Endothelial cell (in vitro differentiated cells): ENCODE measurements around the gene EIF2D. TPM values are rescaled to one million over a fixed set of nuclear protein-coding genes. Genes with fewer than 3 reads are reported as not detected.
A peak's percentile ranks its signal among the peaks of the same experiment; 100 is the strongest.
"Not testable (repeated sequence)": the region's sequence is repeated elsewhere in the genome, so short reads cannot be mapped to it uniquely, and the experiment has no call there.

ENCODE experiments used
- DNase-seq: peaks from one replicate; pipeline ENCODE4 v3.0.0; 2021; ENCODE audit warnings: low spot score
- H3K27ac Mint-ChIP-seq: one replicate; pipeline ENCODE4 v1.8.0; 2021; ENCODE audit warnings: mixed read lengths, inconsistent platforms; ENCODE audit not compliant: unreplicated experiment
- H3K27me3 Mint-ChIP-seq: one replicate; pipeline ENCODE4 v1.8.0; 2021; ENCODE audit warnings: mild to moderate bottlenecking, moderate library complexity, mixed read lengths, inconsistent platforms; ENCODE audit not compliant: unreplicated experiment
- H3K36me3 Mint-ChIP-seq: one replicate; pipeline ENCODE4 v1.8.0; 2021; ENCODE audit warnings: mild to moderate bottlenecking, low read depth, mixed read lengths, inconsistent platforms; ENCODE audit not compliant: unreplicated experiment
- H3K4me1 Mint-ChIP-seq: one replicate; pipeline ENCODE4 v1.8.0; 2021; ENCODE audit warnings: mild to moderate bottlenecking, mixed read lengths, inconsistent platforms; ENCODE audit not compliant: unreplicated experiment
- H3K4me3 Mint-ChIP-seq: one replicate; pipeline ENCODE4 v1.8.0; 2021; ENCODE audit warnings: mild to moderate bottlenecking, mixed read lengths, inconsistent platforms; ENCODE audit not compliant: unreplicated experiment
- H3K9me3 Mint-ChIP-seq: one replicate; pipeline ENCODE4 v1.8.0; 2021; ENCODE audit warnings: mixed read lengths, inconsistent platforms; ENCODE audit not compliant: unreplicated experiment
- CTCF ChIP-seq: fragments of 200-600 bp; sonication (generic); IDR thresholded peaks from one replicate; pipeline ENCODE4 v1.5.0; 2021; ENCODE audit warnings: antibody characterized with exemption; ENCODE audit not compliant: unreplicated experiment
- total RNA-seq: library from RNA; stranded (reverse); fragmentation: NEBNext Ultra II Directional; extraction: Animal tissue kit (Norgen Biotek cat#: 25700); gene quantifications from one replicate; pipeline ENCODE4 v1.2.1, GENCODE V29; 2021; ENCODE audit not compliant: unreplicated experiment

The EIF2D gene
- total RNA-seq, 1 donor from 2014 or later: 32.7 TPM

GRCh38 chr1:206633708-206634121, 21.4 kb upstream of the EIF2D start:
- DNase-seq: no peak
- no peak overlapping the region for H3K4me3 Mint-ChIP-seq
- H3K4me1 Mint-ChIP-seq: peaks cover 13% of the 10 kb centered on the region

GRCh38 chr1:206631085-206631509, 18.8 kb upstream of the EIF2D start:
- no peak overlapping the region for H3K27ac Mint-ChIP-seq
- H3K36me3 Mint-ChIP-seq: no peaks in the 10 kb centered on the region
- no peak overlapping the region for H3K4me3 Mint-ChIP-seq
- H3K4me1 Mint-ChIP-seq: peaks cover 13% of the 10 kb centered on the region
- H3K27me3 Mint-ChIP-seq: peaks cover 6% of the 10 kb centered on the region
- peak; percentile 27 for TF ChIP-seq CTCF
- H3K9me3 Mint-ChIP-seq: no peaks in the 10 kb centered on the region
- DNase-seq: peak; percentile 58

More at GRCh38 chr1:206633708-206634121, 21.4 kb upstream of the EIF2D start:
- Mint-ChIP-seq H3K9me3 (no peaks in the 10 kb centered on the region), H3K27me3 (peaks cover 7% of the 10 kb centered on the region), H3K27ac (peak overlapping the region; percentile 49), H3K36me3 (no peaks in the 10 kb centered on the region)
- TF ChIP-seq CTCF: no peak

GRCh38 chr1:206628916-206629315, 16.7 kb upstream of the EIF2D start:
- H3K36me3 Mint-ChIP-seq: no peaks in the 10 kb centered on the region
- peaks cover 2% of the 10 kb centered on the region for H3K27me3 Mint-ChIP-seq
- DNase-seq: no peak
- no peak overlapping the region for H3K4me3 Mint-ChIP-seq
- H3K9me3 Mint-ChIP-seq: no peaks in the 10 kb centered on the region
- H3K4me1 Mint-ChIP-seq: peaks cover 4% of the 10 kb centered on the region
- H3K27ac Mint-ChIP-seq: no peak overlapping the region
- no peak for TF ChIP-seq CTCF

- not testable (repeated sequence) for H3K4me1 Mint-ChIP-seq, DNase-seq, H3K4me3 Mint-ChIP-seq, H3K9me3 Mint-ChIP-seq, H3K27me3 Mint-ChIP-seq, H3K36me3 Mint-ChIP-seq, H3K27ac Mint-ChIP-seq
These were observed 14.1 kb upstream of the EIF2D start for GRCh38 chr1:206626396-206626795.

- H3K27ac Mint-ChIP-seq: no peak overlapping the region
- no peaks in the 10 kb centered on the region for H3K27me3 Mint-ChIP-seq
- no peak for DNase-seq
- no peak overlapping the region for H3K4me3 Mint-ChIP-seq
- no peaks in the 10 kb centered on the region for H3K36me3 Mint-ChIP-seq
- TF ChIP-seq CTCF: no peak
- no peaks in the 10 kb centered on the region for H3K9me3 Mint-ChIP-seq
- H3K4me1 Mint-ChIP-seq: peaks cover 9% of the 10 kb centered on the region
These were observed 2.9 kb downstream of the EIF2D start for GRCh38 chr1:206609229-206609991.
